HepG2 (cell line): ENCODE measurements around the gene SLC38A3. TPM values are rescaled to one million over a fixed set of nuclear protein-coding genes. Genes with fewer than 3 reads are reported as not detected.

ENCODE experiments used
- HDAC6 ChIP-seq: fragments of 200-600 bp; sonication (generic); IDR thresholded peaks from 2 replicates; pipeline ENCODE4 v1.7.0; 2017; ENCODE audit warnings: mild to moderate bottlenecking, antibody characterized with exemption, low read length, low read depth
- KAT8 ChIP-seq: IDR thresholded peaks from 2 replicates; pipeline ENCODE4 v1.6.1; 2016; ENCODE audit warnings: missing genetic modification reagents, missing compliant biosample characterization
- NFATC3 ChIP-seq: sonication (generic); formaldehyde crosslinking; IDR thresholded peaks from 2 replicates; pipeline ENCODE4 v1.5.1; 2020; ENCODE audit warnings: mild to moderate bottlenecking, missing genetic modification reagents
- POLR2A ChIP-seq, 2 experiments: IDR thresholded peaks; 2 replicates each; pipeline ENCODE4 v1.6.1; 2011; ENCODE audit warnings: low read depth in 2 of 2, low read length in 2 of 2, mild to moderate bottlenecking in 1 of 2, moderate library complexity in 1 of 2; ENCODE audit not compliant: insufficient read depth in 1 of 2
- PPARG ChIP-seq: conservative IDR thresholded peaks from 2 replicates; pipeline ENCODE4 v1.6.1; 2016; ENCODE audit warnings: missing biosample characterization, missing genetic modification reagents
- ZNF317 ChIP-seq: sonication (generic); formaldehyde crosslinking; IDR thresholded peaks from 2 replicates; pipeline ENCODE4 v1.5.0; 2020; ENCODE audit warnings: mild to moderate bottlenecking, missing genetic modification reagents
- polyA plus RNA-seq, 8 experiments: library from polyadenylated mRNA; depleted of rRNA in 3 of 8; stranded (reverse) in 7 of 8; unstranded in 1 of 8; fragments of >200 nt; fragmentation: Illumina TruSeq in 4 of 8; extraction: Trizol in 4 of 8; gene quantifications; 2 replicates each; pipeline versions ENCODE4 v1.2.1 to v1.2.3, GENCODE V29; 2011 to 2016; ENCODE audit warnings: low read depth in 4 of 8, missing spikeins in 1 of 8, mixed read lengths in 1 of 8; ENCODE audit not compliant: insufficient read depth in 1 of 8
- total RNA-seq, 5 experiments: library from RNA; depleted of rRNA; stranded (reverse); fragments of >200 nt; fragmentation: Illumina TruSeq; extraction: Trizol; gene quantifications; 2 replicates each; pipeline ENCODE4 v1.2.3, GENCODE V29; 2016; ENCODE audit warnings: low read depth in 1 of 5
- TF ChIP-seq, protein P1 (sequence below): sonication (generic); formaldehyde crosslinking; IDR thresholded peaks from 2 replicates; pipeline ENCODE4 v1.5.1; 2020; ENCODE audit warnings: mild to moderate bottlenecking, missing genetic modification reagents, borderline replicate concordance
- TF ChIP-seq, protein P2 (sequence below): sonication (generic); formaldehyde crosslinking; IDR thresholded peaks from 2 replicates; pipeline ENCODE4 v1.8.1; 2023; ENCODE audit warnings: mild to moderate bottlenecking, missing genetic modification reagents
- TF ChIP-seq, protein P3 (sequence below): sonication (generic); formaldehyde crosslinking; IDR thresholded peaks from 2 replicates; pipeline ENCODE4 v1.9.0; 2022; ENCODE audit warnings: missing genetic modification reagents, mild to moderate bottlenecking, borderline replicate concordance
- TF ChIP-seq, protein P4 (sequence below), 2 experiments: fragments of 450-650 bp in 1 of 2; sonication (generic) in 1 of 2; formaldehyde crosslinking in 1 of 2; IDR thresholded peaks; 2 replicates each; pipeline versions ENCODE4 v1.6.1 to v1.8.0; 2016 to 2022; ENCODE audit warnings: antibody characterized with exemption in 1 of 2, mild to moderate bottlenecking in 1 of 2, missing genetic modification reagents in 1 of 2
- TF ChIP-seq, protein P5 (sequence below): sonication (generic); formaldehyde crosslinking; IDR thresholded peaks from 2 replicates; pipeline ENCODE4 v1.5.0; 2020; ENCODE audit warnings: missing genetic modification reagents, mild to moderate bottlenecking, borderline replicate concordance

Gene SLC38A3
- total and polyA plus RNA-seq, 2 of the 13 experiments (the other 11 are each of a cell fraction or from before 2014, with no cell fraction given) = 29.8 to 164 TPM

DNA sequence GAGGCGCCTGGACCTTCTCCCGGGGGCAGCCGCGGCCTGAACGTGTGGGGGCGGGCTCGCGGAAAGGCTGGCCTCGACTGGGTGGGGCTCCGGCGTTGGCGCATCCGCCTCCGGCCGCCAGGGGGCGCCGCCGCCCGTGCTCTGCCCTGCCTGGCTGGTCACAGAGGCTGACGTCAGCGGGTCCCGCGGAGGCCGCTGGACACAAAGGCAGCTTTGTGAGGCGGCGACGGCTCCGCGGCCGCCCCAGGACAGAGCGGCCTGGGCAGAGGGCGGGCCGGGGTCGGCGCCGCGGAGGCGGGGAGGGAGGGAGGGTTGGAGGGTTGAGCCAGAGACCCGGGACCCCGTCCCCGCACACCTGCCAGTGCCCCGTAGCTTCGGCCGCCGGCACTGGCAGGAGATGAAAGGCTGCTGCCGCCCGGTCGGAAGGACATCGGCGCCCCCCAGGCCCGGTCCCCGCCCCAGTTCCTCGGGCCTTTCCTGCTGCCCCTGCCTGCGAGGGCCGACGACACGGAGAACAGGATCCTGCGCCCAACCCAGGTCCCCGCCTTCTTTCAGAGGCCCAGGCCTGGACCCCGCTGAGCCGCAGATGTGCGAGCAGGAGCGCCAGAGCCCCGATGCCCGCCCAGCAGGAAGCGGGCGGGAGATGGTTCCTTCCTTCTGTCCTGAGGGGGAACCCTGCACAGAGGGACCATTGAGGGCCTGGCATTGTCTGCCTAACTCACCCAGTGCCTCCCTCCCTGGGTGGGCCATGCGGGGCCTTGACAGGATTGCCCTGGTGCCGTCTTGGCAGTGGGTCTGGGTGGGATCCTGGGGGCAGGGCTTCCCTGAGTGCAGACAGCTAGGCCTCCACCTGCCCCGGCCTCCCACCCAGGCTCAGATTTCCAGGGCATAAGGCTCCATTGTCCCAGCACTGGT, 55.2 kb downstream of the SLC38A3 start (continued):
- TF ChIP-seq, protein P1, sequence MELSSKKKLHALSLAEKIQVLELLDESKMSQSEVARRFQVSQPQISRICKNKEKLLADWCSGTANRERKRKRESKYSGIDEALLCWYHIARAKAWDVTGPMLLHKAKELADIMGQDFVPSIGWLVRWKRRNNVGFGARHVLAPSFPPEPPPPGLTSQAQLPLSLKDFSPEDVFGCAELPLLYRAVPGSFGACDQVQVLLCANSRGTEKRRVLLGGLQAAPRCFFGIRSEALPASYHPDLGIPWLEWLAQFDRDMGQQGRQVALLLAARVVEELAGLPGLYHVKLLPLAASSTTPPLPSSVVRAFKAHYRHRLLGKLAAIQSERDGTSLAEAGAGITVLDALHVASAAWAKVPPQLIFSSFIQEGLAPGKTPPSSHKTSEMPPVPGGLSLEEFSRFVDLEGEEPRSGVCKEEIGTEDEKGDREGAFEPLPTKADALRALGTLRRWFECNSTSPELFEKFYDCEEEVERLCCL (CRISPR knock-in tag) = no peak
- TF ChIP-seq, protein P2, sequence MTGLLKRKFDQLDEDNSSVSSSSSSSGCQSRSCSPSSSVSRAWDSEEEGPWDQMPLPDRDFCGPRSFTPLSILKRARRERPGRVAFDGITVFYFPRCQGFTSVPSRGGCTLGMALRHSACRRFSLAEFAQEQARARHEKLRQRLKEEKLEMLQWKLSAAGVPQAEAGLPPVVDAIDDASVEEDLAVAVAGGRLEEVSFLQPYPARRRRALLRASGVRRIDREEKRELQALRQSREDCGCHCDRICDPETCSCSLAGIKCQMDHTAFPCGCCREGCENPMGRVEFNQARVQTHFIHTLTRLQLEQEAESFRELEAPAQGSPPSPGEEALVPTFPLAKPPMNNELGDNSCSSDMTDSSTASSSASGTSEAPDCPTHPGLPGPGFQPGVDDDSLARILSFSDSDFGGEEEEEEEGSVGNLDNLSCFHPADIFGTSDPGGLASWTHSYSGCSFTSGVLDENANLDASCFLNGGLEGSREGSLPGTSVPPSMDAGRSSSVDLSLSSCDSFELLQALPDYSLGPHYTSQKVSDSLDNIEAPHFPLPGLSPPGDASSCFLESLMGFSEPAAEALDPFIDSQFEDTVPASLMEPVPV = peak; percentile 61
- TF ChIP-seq KAT8 (CRISPR knock-in tag) = peak; percentile 87
- TF ChIP-seq PPARG (CRISPR knock-in tag) = no peak; the same call in 1 of the 2 replicates
- TF ChIP-seq ZNF317 = no peak
- TF ChIP-seq, protein P3, sequence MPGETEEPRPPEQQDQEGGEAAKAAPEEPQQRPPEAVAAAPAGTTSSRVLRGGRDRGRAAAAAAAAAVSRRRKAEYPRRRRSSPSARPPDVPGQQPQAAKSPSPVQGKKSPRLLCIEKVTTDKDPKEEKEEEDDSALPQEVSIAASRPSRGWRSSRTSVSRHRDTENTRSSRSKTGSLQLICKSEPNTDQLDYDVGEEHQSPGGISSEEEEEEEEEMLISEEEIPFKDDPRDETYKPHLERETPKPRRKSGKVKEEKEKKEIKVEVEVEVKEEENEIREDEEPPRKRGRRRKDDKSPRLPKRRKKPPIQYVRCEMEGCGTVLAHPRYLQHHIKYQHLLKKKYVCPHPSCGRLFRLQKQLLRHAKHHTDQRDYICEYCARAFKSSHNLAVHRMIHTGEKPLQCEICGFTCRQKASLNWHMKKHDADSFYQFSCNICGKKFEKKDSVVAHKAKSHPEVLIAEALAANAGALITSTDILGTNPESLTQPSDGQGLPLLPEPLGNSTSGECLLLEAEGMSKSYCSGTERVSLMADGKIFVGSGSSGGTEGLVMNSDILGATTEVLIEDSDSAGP (CRISPR knock-in tag) = peak; percentile 88
- TF ChIP-seq POLR2A (IDR thresholded peaks at IDR 0.05; ENCODE audit: insufficient read depth in 1 of 2, low read depth in 2 of 2, low read length in 2 of 2) = peak in 1 of 2 experiments; percentile 54; a peak in 1 of 4 replicates
- TF ChIP-seq NFATC3 = no peak
- TF ChIP-seq, protein P4, sequence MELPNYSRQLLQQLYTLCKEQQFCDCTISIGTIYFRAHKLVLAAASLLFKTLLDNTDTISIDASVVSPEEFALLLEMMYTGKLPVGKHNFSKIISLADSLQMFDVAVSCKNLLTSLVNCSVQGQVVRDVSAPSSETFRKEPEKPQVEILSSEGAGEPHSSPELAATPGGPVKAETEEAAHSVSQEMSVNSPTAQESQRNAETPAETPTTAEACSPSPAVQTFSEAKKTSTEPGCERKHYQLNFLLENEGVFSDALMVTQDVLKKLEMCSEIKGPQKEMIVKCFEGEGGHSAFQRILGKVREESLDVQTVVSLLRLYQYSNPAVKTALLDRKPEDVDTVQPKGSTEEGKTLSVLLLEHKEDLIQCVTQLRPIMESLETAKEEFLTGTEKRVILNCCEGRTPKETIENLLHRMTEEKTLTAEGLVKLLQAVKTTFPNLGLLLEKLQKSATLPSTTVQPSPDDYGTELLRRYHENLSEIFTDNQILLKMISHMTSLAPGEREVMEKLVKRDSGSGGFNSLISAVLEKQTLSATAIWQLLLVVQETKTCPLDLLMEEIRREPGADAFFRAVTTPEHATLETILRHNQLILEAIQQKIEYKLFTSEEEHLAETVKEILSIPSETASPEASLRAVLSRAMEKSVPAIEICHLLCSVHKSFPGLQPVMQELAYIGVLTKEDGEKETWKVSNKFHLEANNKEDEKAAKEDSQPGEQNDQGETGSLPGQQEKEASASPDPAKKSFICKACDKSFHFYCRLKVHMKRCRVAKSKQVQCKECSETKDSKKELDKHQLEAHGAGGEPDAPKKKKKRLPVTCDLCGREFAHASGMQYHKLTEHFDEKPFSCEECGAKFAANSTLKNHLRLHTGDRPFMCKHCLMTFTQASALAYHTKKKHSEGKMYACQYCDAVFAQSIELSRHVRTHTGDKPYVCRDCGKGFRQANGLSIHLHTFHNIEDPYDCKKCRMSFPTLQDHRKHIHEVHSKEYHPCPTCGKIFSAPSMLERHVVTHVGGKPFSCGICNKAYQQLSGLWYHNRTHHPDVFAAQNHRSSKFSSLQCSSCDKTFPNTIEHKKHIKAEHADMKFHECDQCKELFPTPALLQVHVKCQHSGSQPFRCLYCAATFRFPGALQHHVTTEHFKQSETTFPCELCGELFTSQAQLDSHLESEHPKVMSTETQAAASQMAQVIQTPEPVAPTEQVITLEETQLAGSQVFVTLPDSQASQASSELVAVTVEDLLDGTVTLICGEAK (IDR thresholded peaks at IDR 0.05) = no peak
- TF ChIP-seq, protein P4 (CRISPR knock-in tag; IDR thresholded peaks at IDR 0.05) = peak; percentile 40
- no peak for TF ChIP-seq HDAC6
- TF ChIP-seq, protein P5, sequence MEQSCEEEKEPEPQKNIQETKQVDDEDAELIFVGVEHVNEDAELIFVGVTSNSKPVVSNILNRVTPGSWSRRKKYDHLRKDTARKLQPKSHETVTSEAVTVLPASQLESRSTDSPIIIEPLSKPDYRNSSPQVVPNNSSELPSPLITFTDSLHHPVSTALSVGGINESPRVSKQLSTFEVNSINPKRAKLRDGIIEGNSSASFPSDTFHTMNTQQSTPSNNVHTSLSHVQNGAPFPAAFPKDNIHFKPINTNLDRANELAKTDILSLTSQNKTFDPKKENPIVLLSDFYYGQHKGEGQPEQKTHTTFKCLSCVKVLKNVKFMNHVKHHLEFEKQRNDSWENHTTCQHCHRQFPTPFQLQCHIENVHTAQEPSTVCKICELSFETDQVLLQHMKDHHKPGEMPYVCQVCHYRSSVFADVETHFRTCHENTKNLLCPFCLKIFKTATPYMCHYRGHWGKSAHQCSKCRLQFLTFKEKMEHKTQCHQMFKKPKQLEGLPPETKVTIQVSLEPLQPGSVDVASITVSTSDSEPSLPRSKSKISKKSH (CRISPR knock-in tag) = no peak
